ENCODE measurements around the gene CHCHD6. TPM values are rescaled to one million over a fixed set of nuclear protein-coding genes. Genes with fewer than 3 reads are reported as not detected.

Gene CHCHD6
- total and polyA plus RNA-seq, 2 donors from 2014 or later = 10.7 to 35.2 TPM

DNA sequence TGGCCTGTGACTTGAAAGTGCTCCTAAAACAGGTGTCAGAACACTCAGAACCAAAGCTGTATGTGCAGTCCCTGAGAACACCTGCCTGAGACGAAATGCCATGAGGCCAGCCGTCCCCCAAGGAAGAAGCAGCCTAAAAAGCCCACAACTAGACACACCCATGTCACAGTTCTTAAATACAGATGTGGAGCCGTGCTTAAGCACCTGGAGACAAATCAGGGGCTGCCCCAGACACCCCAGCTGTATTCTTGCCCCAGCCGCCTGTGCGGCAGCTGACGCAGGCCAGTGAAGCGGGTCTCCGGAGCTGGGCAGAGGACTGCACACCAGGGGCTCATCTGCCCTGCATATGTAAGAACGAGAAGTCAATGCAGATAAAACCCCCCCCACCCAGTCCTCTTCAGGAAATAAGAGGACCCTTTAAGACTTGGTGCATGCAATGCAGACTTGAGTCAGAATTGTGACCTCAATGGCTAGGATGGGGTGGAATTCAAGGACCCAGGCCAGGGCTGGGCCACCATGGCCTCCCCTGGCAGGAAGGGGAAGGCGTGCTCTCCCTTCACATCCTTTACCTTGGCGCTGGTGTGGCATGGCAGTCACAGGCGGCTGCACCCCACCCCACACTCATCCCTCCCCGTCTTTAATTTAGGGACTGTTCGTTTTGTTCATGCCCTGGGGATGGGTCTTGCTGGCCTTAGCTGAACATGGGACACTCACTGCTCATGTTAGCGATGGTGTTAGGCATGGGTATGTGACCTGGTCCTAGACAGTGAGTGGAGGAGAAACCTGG is 251.2 kb downstream of the CHCHD6 start:
- H3K4me3 ChIP-seq (ENCODE audit: low read length in 3 of 3) = no peak overlapping the region
- no peak overlapping the region for H3K27ac ChIP-seq (ENCODE audit: low read depth in 2 of 2, low read length in 2 of 2)
- H3K9me3 ChIP-seq (ENCODE audit: control insufficient read depth in 2 of 3, insufficient read depth in 1 of 3, low read length in 3 of 3) = no peaks in the 10 kb centered on the region
- intact Hi-C loops (cut with DNase I) = no loop called here
- no peaks in the 10 kb centered on the region for H3K4me1 ChIP-seq (ENCODE audit: control insufficient read depth in 2 of 3, insufficient read depth in 2 of 3, low read depth in 1 of 3, low read length in 3 of 3)
- no peaks in the 10 kb centered on the region for H3K27me3 ChIP-seq (ENCODE audit: control insufficient read depth, insufficient read depth, low read length)
- TF ChIP-seq, protein P1, sequence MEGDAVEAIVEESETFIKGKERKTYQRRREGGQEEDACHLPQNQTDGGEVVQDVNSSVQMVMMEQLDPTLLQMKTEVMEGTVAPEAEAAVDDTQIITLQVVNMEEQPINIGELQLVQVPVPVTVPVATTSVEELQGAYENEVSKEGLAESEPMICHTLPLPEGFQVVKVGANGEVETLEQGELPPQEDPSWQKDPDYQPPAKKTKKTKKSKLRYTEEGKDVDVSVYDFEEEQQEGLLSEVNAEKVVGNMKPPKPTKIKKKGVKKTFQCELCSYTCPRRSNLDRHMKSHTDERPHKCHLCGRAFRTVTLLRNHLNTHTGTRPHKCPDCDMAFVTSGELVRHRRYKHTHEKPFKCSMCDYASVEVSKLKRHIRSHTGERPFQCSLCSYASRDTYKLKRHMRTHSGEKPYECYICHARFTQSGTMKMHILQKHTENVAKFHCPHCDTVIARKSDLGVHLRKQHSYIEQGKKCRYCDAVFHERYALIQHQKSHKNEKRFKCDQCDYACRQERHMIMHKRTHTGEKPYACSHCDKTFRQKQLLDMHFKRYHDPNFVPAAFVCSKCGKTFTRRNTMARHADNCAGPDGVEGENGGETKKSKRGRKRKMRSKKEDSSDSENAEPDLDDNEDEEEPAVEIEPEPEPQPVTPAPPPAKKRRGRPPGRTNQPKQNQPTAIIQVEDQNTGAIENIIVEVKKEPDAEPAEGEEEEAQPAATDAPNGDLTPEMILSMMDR (IDR thresholded peaks at IDR 0.05; ENCODE audit: borderline replicate concordance, extremely low read depth, insufficient read depth) = no peak
- no peak overlapping the region for H3K9ac ChIP-seq (ENCODE audit: low read length in 3 of 3)
- DNase-seq = peak in 1 of 5 donors; percentile 55
- peaks cover 0 to 4% (median 0%) of the 10 kb centered on the region in 3 donors for H3K36me3 ChIP-seq (ENCODE audit: control insufficient read depth in 2 of 3, insufficient read depth in 3 of 3, low read length in 3 of 3)
- FAIRE-seq = no peak

DNA sequence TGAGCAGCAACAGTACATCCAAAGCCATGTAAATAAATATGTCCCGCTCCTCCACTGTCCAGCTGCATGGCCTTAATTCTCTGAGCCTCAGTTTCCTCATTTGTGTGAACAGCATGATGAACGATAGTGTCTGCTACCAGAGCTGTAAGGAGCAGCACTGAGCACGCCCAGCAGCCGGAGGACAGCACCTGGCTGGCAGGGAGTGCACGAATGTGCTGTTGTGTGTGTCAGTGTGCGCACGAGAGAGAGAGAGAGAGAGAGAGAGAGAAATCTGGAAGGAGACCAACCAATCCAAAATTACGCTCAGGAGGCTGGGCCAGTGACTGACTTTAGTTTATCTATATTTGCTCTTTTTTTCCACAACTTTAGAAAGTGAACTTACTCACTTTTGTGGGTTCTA is 252.3 kb downstream of the CHCHD6 start:
- peaks cover 0 to 7% (median 0%) of the 10 kb centered on the region in 3 donors for H3K4me1 ChIP-seq (ENCODE audit: control insufficient read depth in 2 of 3, insufficient read depth in 2 of 3, low read depth in 1 of 3, low read length in 3 of 3)
- H3K9me3 ChIP-seq (ENCODE audit: control insufficient read depth in 2 of 3, insufficient read depth in 1 of 3, low read length in 3 of 3) = no peaks in the 10 kb centered on the region
- TF ChIP-seq, protein P1 (IDR thresholded peaks at IDR 0.05; ENCODE audit: borderline replicate concordance, extremely low read depth, insufficient read depth) = no peak
- no peaks in the 10 kb centered on the region for H3K27me3 ChIP-seq (ENCODE audit: control insufficient read depth, insufficient read depth, low read length)
- no peak overlapping the region for H3K4me3 ChIP-seq (ENCODE audit: low read length in 3 of 3)
- peaks cover 0 to 4% (median 0%) of the 10 kb centered on the region in 3 donors for H3K36me3 ChIP-seq (ENCODE audit: control insufficient read depth in 2 of 3, insufficient read depth in 3 of 3, low read length in 3 of 3)
- no peak overlapping the region for H3K27ac ChIP-seq (ENCODE audit: low read depth in 2 of 2, low read length in 2 of 2)
- no peak overlapping the region for H3K9ac ChIP-seq (ENCODE audit: low read length in 3 of 3)
- DNase-seq (peak in 1 of 5 donors; percentile 39), FAIRE-seq (no peak)
- intact Hi-C loops (cut with DNase I) = no loop called here

DNA sequence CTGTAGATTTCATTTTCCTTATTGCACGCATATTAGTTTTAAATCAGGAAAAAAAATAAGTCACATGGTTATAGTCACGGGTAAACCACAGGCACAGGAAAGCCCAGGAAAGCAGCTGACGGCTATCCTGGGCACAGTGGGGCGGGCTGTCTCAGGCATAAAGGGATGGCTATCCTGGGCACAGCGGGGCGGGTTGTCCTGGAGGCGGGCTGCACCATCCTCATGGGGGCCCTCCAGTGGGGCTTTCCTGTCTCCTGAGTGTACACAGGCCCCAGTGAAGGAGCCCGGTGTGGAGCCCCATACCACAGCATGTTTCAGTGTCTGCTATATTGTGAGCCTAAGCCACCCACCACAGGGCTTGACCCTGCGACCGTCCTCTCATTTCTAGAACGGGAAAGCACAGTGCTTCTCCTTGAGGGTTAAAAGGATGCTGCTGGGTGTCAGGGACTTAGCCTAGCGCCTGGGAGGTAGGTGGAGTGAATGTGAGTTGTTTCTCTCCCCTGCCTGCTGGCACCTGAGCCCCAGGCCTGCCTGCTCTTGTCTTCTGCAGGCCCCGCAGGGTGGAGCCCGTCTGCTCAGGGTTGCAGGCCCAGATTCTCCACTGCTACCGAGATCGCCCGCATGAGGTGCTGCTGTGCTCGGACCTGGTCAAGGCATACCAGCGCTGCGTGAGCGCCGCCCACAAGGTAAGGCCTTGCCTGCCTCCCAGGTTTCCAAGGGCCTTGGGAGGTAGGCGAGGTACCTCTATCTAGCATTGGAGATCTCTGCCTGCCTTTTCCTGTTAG is 253.0 kb downstream of the CHCHD6 start:
- DNase-seq (peak in 1 of 5 donors; percentile 73), FAIRE-seq (no peak)
- Histone ChIP-seq H3K4me1 (ENCODE audit: control insufficient read depth in 2 of 3, insufficient read depth in 2 of 3, low read depth in 1 of 3, low read length in 3 of 3) (peaks cover 0 to 11% (median 0%) of the 10 kb centered on the region in 3 donors), H3K27ac (ENCODE audit: low read depth in 2 of 2, low read length in 2 of 2) (no peak overlapping the region), H3K36me3 (ENCODE audit: control insufficient read depth in 2 of 3, insufficient read depth in 3 of 3, low read length in 3 of 3) (peaks cover 0 to 4% (median 0%) of the 10 kb centered on the region in 3 donors), H3K4me3 (ENCODE audit: low read length in 3 of 3) (no peak overlapping the region), H3K27me3 (ENCODE audit: control insufficient read depth, insufficient read depth, low read length) (no peaks in the 10 kb centered on the region), H3K9ac (ENCODE audit: low read length in 3 of 3) (no peak overlapping the region), H3K9me3 (ENCODE audit: control insufficient read depth in 2 of 3, insufficient read depth in 1 of 3, low read length in 3 of 3) (no peaks in the 10 kb centered on the region)
- intact Hi-C loops (cut with DNase I) = no loop called here
- TF ChIP-seq, protein P1 (IDR thresholded peaks at IDR 0.05; ENCODE audit: borderline replicate concordance, extremely low read depth, insufficient read depth) = no peak

Measured in kidney (tissue), 14 donors.